ENCODE measurements around the gene RHBDF1.

GRCh38 chr16:58491-59439, 13.7 kb downstream of the RHBDF1 start:
- TF ChIP-seq, protein P1, sequence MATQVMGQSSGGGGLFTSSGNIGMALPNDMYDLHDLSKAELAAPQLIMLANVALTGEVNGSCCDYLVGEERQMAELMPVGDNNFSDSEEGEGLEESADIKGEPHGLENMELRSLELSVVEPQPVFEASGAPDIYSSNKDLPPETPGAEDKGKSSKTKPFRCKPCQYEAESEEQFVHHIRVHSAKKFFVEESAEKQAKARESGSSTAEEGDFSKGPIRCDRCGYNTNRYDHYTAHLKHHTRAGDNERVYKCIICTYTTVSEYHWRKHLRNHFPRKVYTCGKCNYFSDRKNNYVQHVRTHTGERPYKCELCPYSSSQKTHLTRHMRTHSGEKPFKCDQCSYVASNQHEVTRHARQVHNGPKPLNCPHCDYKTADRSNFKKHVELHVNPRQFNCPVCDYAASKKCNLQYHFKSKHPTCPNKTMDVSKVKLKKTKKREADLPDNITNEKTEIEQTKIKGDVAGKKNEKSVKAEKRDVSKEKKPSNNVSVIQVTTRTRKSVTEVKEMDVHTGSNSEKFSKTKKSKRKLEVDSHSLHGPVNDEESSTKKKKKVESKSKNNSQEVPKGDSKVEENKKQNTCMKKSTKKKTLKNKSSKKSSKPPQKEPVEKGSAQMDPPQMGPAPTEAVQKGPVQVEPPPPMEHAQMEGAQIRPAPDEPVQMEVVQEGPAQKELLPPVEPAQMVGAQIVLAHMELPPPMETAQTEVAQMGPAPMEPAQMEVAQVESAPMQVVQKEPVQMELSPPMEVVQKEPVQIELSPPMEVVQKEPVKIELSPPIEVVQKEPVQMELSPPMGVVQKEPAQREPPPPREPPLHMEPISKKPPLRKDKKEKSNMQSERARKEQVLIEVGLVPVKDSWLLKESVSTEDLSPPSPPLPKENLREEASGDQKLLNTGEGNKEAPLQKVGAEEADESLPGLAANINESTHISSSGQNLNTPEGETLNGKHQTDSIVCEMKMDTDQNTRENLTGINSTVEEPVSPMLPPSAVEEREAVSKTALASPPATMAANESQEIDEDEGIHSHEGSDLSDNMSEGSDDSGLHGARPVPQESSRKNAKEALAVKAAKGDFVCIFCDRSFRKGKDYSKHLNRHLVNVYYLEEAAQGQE (IDR thresholded peaks at IDR 0.05): no peak
- TF ChIP-seq, protein P2, sequence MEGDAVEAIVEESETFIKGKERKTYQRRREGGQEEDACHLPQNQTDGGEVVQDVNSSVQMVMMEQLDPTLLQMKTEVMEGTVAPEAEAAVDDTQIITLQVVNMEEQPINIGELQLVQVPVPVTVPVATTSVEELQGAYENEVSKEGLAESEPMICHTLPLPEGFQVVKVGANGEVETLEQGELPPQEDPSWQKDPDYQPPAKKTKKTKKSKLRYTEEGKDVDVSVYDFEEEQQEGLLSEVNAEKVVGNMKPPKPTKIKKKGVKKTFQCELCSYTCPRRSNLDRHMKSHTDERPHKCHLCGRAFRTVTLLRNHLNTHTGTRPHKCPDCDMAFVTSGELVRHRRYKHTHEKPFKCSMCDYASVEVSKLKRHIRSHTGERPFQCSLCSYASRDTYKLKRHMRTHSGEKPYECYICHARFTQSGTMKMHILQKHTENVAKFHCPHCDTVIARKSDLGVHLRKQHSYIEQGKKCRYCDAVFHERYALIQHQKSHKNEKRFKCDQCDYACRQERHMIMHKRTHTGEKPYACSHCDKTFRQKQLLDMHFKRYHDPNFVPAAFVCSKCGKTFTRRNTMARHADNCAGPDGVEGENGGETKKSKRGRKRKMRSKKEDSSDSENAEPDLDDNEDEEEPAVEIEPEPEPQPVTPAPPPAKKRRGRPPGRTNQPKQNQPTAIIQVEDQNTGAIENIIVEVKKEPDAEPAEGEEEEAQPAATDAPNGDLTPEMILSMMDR (IDR thresholded peaks at IDR 0.05; ENCODE audit: low read depth, low read length, missing input control): no peak
- no peak for TF ChIP-seq TAF1 (conservative IDR thresholded peaks at IDR 0.05)
- TF ChIP-seq HNF4G (IDR thresholded peaks at IDR 0.05): no peak
- no peak for TF ChIP-seq SP1 (IDR thresholded peaks at IDR 0.05)
- TF ChIP-seq YY1 (IDR thresholded peaks at IDR 0.05): no peak
